Prostate gland (tissue), 2 donors: ENCODE data around the gene TMEM9B.

Source experiments
- POLR2AphosphoS5 ChIP-seq: sonication (generic); formaldehyde crosslinking; IDR thresholded peaks from one replicate; pipeline ENCODE4 v1.6.1; 2017; ENCODE audit warnings: antibody characterized with exemption
- TF ChIP-seq, protein P1 (sequence below), 4 experiments: fragments of 200-600 bp in 2 of 4; fragments of 450-650 bp in 2 of 4; sonication (generic) in 2 of 4; IDR thresholded peaks; 1 replicate in 3 of 4; 2 replicates in 1 of 4; pipeline ENCODE4 v1.5.1; 2016 to 2019; ENCODE audit warnings: antibody characterized with exemption in 4 of 4, mild to moderate bottlenecking in 2 of 4, moderate library complexity in 2 of 4

DNA sequence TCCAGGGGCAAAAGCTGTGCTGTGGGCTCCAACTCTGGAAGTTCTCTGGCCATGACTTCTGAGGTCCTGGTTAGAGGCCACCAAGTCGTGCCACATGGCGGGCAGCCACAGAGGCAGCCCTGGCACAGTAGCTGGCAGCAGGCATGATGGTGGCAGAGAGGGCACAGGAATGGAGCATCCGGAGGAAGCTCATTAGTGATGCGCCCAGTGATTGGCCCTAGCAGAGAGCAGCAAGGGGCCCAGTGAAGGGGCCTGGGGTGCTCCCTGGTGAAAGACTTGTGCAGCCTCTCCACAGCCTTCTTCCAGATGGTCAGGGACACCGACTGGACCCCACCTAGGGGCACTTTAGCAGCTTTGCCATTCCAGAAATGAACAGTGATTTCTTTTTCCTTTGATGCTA lies 38.5 kb downstream of the TMEM9B start:
- TF ChIP-seq POLR2AphosphoS5 = no peak
- TF ChIP-seq, protein P1, sequence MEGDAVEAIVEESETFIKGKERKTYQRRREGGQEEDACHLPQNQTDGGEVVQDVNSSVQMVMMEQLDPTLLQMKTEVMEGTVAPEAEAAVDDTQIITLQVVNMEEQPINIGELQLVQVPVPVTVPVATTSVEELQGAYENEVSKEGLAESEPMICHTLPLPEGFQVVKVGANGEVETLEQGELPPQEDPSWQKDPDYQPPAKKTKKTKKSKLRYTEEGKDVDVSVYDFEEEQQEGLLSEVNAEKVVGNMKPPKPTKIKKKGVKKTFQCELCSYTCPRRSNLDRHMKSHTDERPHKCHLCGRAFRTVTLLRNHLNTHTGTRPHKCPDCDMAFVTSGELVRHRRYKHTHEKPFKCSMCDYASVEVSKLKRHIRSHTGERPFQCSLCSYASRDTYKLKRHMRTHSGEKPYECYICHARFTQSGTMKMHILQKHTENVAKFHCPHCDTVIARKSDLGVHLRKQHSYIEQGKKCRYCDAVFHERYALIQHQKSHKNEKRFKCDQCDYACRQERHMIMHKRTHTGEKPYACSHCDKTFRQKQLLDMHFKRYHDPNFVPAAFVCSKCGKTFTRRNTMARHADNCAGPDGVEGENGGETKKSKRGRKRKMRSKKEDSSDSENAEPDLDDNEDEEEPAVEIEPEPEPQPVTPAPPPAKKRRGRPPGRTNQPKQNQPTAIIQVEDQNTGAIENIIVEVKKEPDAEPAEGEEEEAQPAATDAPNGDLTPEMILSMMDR (IDR thresholded peaks at IDR 0.05) = no peak
